CD4-positive, alpha-beta T cell (primary cell): ENCODE data around the gene ATG3. TPM values are rescaled to one million over a fixed set of nuclear protein-coding genes. Genes with fewer than 3 reads are reported as not detected.
A peak's percentile ranks its signal among the peaks of the same experiment; 100 is the strongest.

Source experiments
- ATAC-seq: fragments of 200-7000 bp; cut with Tn5 transposase; one replicate; pipeline ENCODE4 v1.10.0; 2022; ENCODE audit warnings: mild to moderate bottlenecking; ENCODE audit not compliant: poor library complexity
- CTCF ChIA-PET: fragments of 350-600 bp; sonication (Branson Sonifier 250); formaldehyde crosslinking; loops from one replicate; lab custom pipeline; 2021; ENCODE audit warnings: antibody characterized with exemption, inconsistent platforms; lab: Charles Lee
- POLR2A ChIA-PET: fragments of 350-600 bp; sonication (Branson Sonifier 250); formaldehyde crosslinking; loops from one replicate; lab custom pipeline; 2021; ENCODE audit warnings: antibody characterized with exemption, inconsistent platforms; lab: Charles Lee
- DNase-seq, 14 experiments: peaks; one replicate each; pipeline ENCODE4 v3.0.0-alpha.2; 2013 to 2020; ENCODE audit warnings: mixed read lengths in 2 of 14
- H3K27ac ChIP-seq, 2 donors: one replicate each; pipeline versions ENCODE4 v1.5.1 to v1.7.0; 2013; ENCODE audit warnings: low read length in 2 of 2, low read depth in 1 of 2, mild to moderate bottlenecking in 1 of 2
- H3K27me3 ChIP-seq, 2 experiments: 1 replicate in 1 of 2; 2 replicates in 1 of 2; pipeline versions ENCODE4 v1.6.1 to v1.7.0; 2013; ENCODE audit warnings: low read length in 2 of 2, control low read depth in 1 of 2, mild to moderate bottlenecking in 1 of 2, moderate library complexity in 1 of 2; ENCODE audit not compliant: insufficient read depth in 2 of 2, control insufficient read depth in 1 of 2
- H3K36me3 ChIP-seq: one replicate; pipeline ENCODE4 v1.6.1; 2013; ENCODE audit warnings: low read length, control low read depth; ENCODE audit not compliant: insufficient read depth
- H3K4me1 ChIP-seq: one replicate; pipeline ENCODE4 v1.6.1; 2013; ENCODE audit warnings: low read length, control low read depth; ENCODE audit not compliant: insufficient read depth
- H3K4me3 ChIP-seq: one replicate; pipeline ENCODE4 v1.5.1; 2013; ENCODE audit warnings: mild to moderate bottlenecking, low read length, moderate library complexity
- H3K9me3 ChIP-seq, 2 experiments: 1 replicate in 1 of 2; 2 replicates in 1 of 2; pipeline versions ENCODE4 v1.6.1 to v1.7.0; 2013; ENCODE audit warnings: low read length in 2 of 2, mild to moderate bottlenecking in 2 of 2, control low read depth in 1 of 2, moderate library complexity in 1 of 2; ENCODE audit not compliant: control insufficient read depth in 1 of 2, insufficient read depth in 1 of 2
- H3K27ac Mint-ChIP-seq: one replicate; pipeline ENCODE4 v1.8.0; 2020; ENCODE audit warnings: mixed read lengths
- H3K27me3 Mint-ChIP-seq: one replicate; pipeline ENCODE4 v1.8.0; 2021; ENCODE audit warnings: mixed read lengths
- H3K36me3 Mint-ChIP-seq: one replicate; pipeline ENCODE4 v1.8.0; 2021; ENCODE audit warnings: low read depth, mixed read lengths
- H3K4me1 Mint-ChIP-seq: one replicate; pipeline ENCODE4 v1.8.0; 2021; ENCODE audit warnings: low read depth, mixed read lengths
- H3K4me3 Mint-ChIP-seq: one replicate; pipeline ENCODE4 v1.8.0; 2020; ENCODE audit warnings: mild to moderate bottlenecking, mixed read lengths
- H3K9me3 Mint-ChIP-seq: one replicate; pipeline ENCODE4 v1.8.0; 2020; ENCODE audit warnings: mixed read lengths
- intact Hi-C, 2 experiments: fragments of 100-400 bp; cut with DNase I in 1 of 2; cut with micrococcal nuclease in 1 of 2; formaldehyde crosslinking; loops; one replicate each; pipeline versions ENCODE4 v1.15.1 to v1.9.0; 2023 to 2025; cut with DNase I, micrococcal nuclease
- total RNA-seq, 174 experiments: library from RNA in 2 of 174; stranded (reverse) in 2 of 174; gene quantifications; one replicate each; pipeline ENCODE4 v1.2.3 and lab custom pipeline; 2021 to 2026
- TF ChIP-seq, protein P1 (sequence below): fragments of 200-600 bp; IDR thresholded peaks from one replicate; pipeline ENCODE4 v1.8.0; 2022; ENCODE audit warnings: antibody characterized with exemption, mild to moderate bottlenecking

The ATG3 gene
- total RNA-seq, 2 experiments from 2014 or later = 43.3 to 43.8 TPM

DNA sequence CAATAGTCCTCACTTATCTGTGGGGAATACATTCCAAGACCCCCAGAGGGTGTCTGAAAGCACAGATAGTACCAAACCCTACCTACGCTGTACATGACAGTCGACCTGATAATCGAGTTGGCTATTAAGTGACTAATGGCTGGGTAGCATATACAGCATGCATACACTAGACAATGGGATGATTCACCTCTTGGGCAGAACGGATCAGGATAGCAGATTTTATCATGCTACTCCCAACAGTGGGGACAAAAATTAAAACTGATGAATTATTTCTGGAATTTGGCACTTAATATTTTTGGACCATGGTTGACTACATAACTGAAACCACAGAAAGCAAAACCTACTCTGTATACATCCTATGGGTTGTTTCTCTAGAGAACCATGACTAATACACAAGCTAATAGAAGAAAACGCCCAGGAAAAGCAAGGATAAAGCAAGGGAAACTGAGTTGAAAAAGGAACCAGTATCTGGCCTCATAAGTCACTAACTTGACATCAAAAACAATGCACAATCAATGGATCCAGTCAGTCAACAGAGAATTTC is 15.5 kb downstream of the ATG3 start:
- no peak overlapping the region for H3K27ac ChIP-seq

DNA sequence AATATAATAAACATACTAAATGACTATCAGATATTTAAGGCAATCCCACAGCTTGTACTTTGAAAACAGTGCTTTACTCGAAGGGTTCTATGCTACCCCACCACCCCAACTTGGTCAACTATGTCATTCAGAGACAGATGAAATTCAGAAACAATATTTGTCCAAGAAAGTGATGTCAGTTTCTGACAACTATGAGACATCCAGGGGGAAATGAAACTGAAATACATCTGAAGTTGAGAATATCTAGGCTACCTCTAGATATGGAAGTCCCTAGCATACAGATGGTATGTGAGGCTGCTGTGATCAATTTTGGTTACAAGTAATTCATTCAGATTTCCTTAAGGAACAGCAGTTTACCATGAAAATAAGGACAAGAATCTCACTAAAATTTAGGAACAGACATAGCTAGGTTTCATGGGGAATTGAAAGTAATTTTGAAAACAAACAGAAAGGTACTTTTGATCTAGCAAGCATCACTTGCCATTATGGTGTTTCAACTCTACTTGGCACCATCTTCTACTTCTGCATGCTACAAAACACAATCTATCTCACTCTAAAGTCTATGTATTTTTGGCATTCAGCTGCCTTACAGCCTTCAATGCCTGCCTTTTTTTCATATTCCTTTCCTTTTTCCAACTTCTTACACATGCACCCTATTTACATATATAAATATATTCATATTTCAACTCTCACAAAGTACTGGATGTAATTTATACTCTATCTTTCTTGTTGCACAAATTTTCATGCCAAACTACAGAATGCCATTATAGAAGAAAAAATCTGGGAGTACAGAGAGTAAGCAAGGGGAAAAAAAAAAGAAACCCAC is 21.7 kb downstream of the ATG3 start:
- peak overlapping the region; percentile 19 for H3K27ac Mint-ChIP-seq
- intact Hi-C loops = no loop called here
- Histone ChIP-seq H3K27me3 (no peaks in the 10 kb centered on the region), H3K9me3 (no peaks in the 10 kb centered on the region), H3K27ac (no peak overlapping the region), H3K36me3 (peaks cover 55% of the 10 kb centered on the region), H3K4me3 (no peak overlapping the region), H3K4me1 (no peaks in the 10 kb centered on the region)
- ChIA-PET POLR2A (no interaction called here), CTCF (interaction anchor here (0.8 kb wide), 1 partner anchor 12 kb away, joined by 3 read pairs; no protein-coding TSS in a partner anchor)
- H3K4me3 Mint-ChIP-seq = no peak overlapping the region
- peaks cover 89% of the 10 kb centered on the region for H3K36me3 Mint-ChIP-seq
- TF ChIP-seq, protein P1, sequence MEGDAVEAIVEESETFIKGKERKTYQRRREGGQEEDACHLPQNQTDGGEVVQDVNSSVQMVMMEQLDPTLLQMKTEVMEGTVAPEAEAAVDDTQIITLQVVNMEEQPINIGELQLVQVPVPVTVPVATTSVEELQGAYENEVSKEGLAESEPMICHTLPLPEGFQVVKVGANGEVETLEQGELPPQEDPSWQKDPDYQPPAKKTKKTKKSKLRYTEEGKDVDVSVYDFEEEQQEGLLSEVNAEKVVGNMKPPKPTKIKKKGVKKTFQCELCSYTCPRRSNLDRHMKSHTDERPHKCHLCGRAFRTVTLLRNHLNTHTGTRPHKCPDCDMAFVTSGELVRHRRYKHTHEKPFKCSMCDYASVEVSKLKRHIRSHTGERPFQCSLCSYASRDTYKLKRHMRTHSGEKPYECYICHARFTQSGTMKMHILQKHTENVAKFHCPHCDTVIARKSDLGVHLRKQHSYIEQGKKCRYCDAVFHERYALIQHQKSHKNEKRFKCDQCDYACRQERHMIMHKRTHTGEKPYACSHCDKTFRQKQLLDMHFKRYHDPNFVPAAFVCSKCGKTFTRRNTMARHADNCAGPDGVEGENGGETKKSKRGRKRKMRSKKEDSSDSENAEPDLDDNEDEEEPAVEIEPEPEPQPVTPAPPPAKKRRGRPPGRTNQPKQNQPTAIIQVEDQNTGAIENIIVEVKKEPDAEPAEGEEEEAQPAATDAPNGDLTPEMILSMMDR = no peak
- DNase-seq (no peak), ATAC-seq (no peak)
- peaks cover 14% of the 10 kb centered on the region for H3K4me1 Mint-ChIP-seq
- H3K9me3 Mint-ChIP-seq = no peaks in the 10 kb centered on the region
- H3K27me3 Mint-ChIP-seq = no peaks in the 10 kb centered on the region

More for the DNA sequence above, 15.5 kb downstream of the ATG3 start:
- peaks cover 22% of the 10 kb centered on the region for H3K4me1 Mint-ChIP-seq
- intact Hi-C loops = no loop called here
- no peaks in the 10 kb centered on the region for H3K9me3 Mint-ChIP-seq
- no peak for DNase-seq
- ChIA-PET CTCF (no interaction called here), POLR2A (interaction anchor here (2.3 kb wide), 1 partner anchor 16 kb away, joined by 9 read pairs; the partner anchor contains the start of genes ATG3 and SLC35A5)
- TF ChIP-seq, protein P1 = no peak
- no peak for ATAC-seq
- H3K36me3 Mint-ChIP-seq = peaks cover 77% of the 10 kb centered on the region
- no peak overlapping the region for H3K4me3 ChIP-seq
- H3K9me3 ChIP-seq = no peaks in the 10 kb centered on the region
- H3K27me3 ChIP-seq = no peaks in the 10 kb centered on the region
- no peaks in the 10 kb centered on the region for H3K4me1 ChIP-seq
- peaks cover 55% of the 10 kb centered on the region for H3K36me3 ChIP-seq
- no peak overlapping the region for H3K27ac Mint-ChIP-seq
- no peaks in the 10 kb centered on the region for H3K27me3 Mint-ChIP-seq
- no peak overlapping the region for H3K4me3 Mint-ChIP-seq

DNA sequence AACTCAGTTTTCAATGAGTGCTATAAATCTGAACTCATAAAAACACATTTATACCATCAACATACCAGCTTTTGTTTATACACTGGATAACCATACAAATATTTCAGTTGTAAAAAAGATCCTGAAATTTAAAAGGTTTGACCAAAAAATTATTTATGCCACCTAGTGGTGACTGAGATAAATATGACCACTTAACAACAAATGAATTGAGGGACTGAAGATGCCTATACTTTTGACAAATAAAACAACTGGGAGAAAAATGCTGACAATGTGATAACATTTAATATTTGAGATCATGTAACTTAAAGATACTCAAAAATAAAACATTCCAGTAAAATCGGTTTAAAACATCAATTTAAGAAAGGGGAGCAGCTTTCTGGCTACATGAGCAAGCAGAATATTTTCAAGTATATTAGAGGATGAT is 30.4 kb downstream of the ATG3 start:
- Mint-ChIP-seq H3K9me3 (no peaks in the 10 kb centered on the region), H3K27ac (peak overlapping the region; percentile 6), H3K27me3 (no peaks in the 10 kb centered on the region), H3K36me3 (peaks cover 88% of the 10 kb centered on the region), H3K4me3 (no peak overlapping the region), H3K4me1 (no peaks in the 10 kb centered on the region)
- ChIA-PET POLR2A (interaction anchor here (1.3 kb wide), 1 partner anchor 238 kb away, joined by 4 read pairs; no protein-coding TSS in a partner anchor), CTCF (interaction anchor here (0.6 to 1.2 kb wide), 3 partner anchors 93 to 238 kb away, joined by 3 to 5 read pairs (median 3); no protein-coding TSS in a partner anchor)
- no peak overlapping the region for H3K27ac ChIP-seq
- ATAC-seq (no peak), DNase-seq (peak in 3 of 14 experiments; percentile 47 to 60 (median 55))
- TF ChIP-seq, protein P1 = peak; percentile 80
- no peak overlapping the region for H3K4me3 ChIP-seq
- H3K9me3 ChIP-seq = no peaks in the 10 kb centered on the region
- H3K27me3 ChIP-seq = no peaks in the 10 kb centered on the region
- intact Hi-C loops = loop anchor here in 1 of 2 experiments (1.0 to 5.0 kb wide), 4 partner anchors 204 to 419 kb away; no protein-coding TSS in a partner anchor
- no peaks in the 10 kb centered on the region for H3K4me1 ChIP-seq
- peaks cover 76% of the 10 kb centered on the region for H3K36me3 ChIP-seq
